ENCODE measurements around the gene GALNT2.

Gene GALNT2

GRCh38 chr1:230135726-230136125 lies 68.7 kb downstream of the GALNT2 start:
- Histone ChIP-seq H3K9ac (ENCODE audit: low read length) (no peak overlapping the region), H4K20me1 (ENCODE audit: low read depth, low read length) (no peaks in the 10 kb centered on the region), H3K9me3 (ENCODE audit: insufficient read depth, low read length) (no peaks in the 10 kb centered on the region), H3F3A (ENCODE audit: insufficient read depth) (no peaks in the 10 kb centered on the region), H3K4me2 (ENCODE audit: low read depth, low read length, poor library complexity, severe bottlenecking) (no peak overlapping the region), H3K4me3 (ENCODE audit: insufficient read depth, low read length, poor library complexity, severe bottlenecking) (no peak overlapping the region), H3K36me3 (ENCODE audit: low read length) (no peaks in the 10 kb centered on the region), H2AFZ (ENCODE audit: low read depth, low read length, severe bottlenecking) (no peak overlapping the region), H3K27me3 (ENCODE audit: low read length) (no peaks in the 10 kb centered on the region), H3K79me2 (ENCODE audit: insufficient read depth, low read length) (no peaks in the 10 kb centered on the region), H3K27ac (ENCODE audit: low read depth, low read length) (no peak overlapping the region), H3K9me2 (replicated peaks; ENCODE audit: insufficient read depth, low read length) (no peaks in the 10 kb centered on the region)
- TF ChIP-seq EZH2phosphoT487 (conservative IDR thresholded peaks at IDR 0.05; ENCODE audit: low read length) (no peak), CTCF (IDR thresholded peaks at IDR 0.05; ENCODE audit: insufficient read depth, low read length, poor library complexity, severe bottlenecking) (no peak)

- Histone ChIP-seq H3K9me3 (ENCODE audit: insufficient read depth, low read length) (no peaks in the 10 kb centered on the region), H3K27me3 (ENCODE audit: low read length) (no peaks in the 10 kb centered on the region), H2AFZ (ENCODE audit: low read depth, low read length, severe bottlenecking) (no peak overlapping the region), H3K79me2 (ENCODE audit: insufficient read depth, low read length) (no peaks in the 10 kb centered on the region), H3F3A (ENCODE audit: insufficient read depth) (no peaks in the 10 kb centered on the region), H4K20me1 (ENCODE audit: low read depth, low read length) (no peaks in the 10 kb centered on the region), H3K4me3 (ENCODE audit: insufficient read depth, low read length, poor library complexity, severe bottlenecking) (no peak overlapping the region), H3K27ac (ENCODE audit: low read depth, low read length) (no peak overlapping the region), H3K4me2 (ENCODE audit: low read depth, low read length, poor library complexity, severe bottlenecking) (no peak overlapping the region), H3K9ac (ENCODE audit: low read length) (no peak overlapping the region), H3K9me2 (replicated peaks; ENCODE audit: insufficient read depth, low read length) (no peaks in the 10 kb centered on the region), H3K36me3 (ENCODE audit: low read length) (no peaks in the 10 kb centered on the region)
- no peak for TF ChIP-seq CTCF (IDR thresholded peaks at IDR 0.05; ENCODE audit: insufficient read depth, low read length, poor library complexity, severe bottlenecking)
- no peak for TF ChIP-seq EZH2phosphoT487 (conservative IDR thresholded peaks at IDR 0.05; ENCODE audit: low read length)
These were observed 69.7 kb downstream of the GALNT2 start for GRCh38 chr1:230136453-230137336.

GRCh38 chr1:230137337-230137815 lies 70.3 kb downstream of the GALNT2 start:
- Histone ChIP-seq H2AFZ (ENCODE audit: low read depth, low read length, severe bottlenecking) (no peak overlapping the region), H3K27me3 (ENCODE audit: low read length) (no peaks in the 10 kb centered on the region), H3K9me2 (replicated peaks; ENCODE audit: insufficient read depth, low read length) (no peaks in the 10 kb centered on the region), H3K79me2 (ENCODE audit: insufficient read depth, low read length) (no peaks in the 10 kb centered on the region), H3F3A (ENCODE audit: insufficient read depth) (no peaks in the 10 kb centered on the region), H3K36me3 (ENCODE audit: low read length) (no peaks in the 10 kb centered on the region), H3K9ac (ENCODE audit: low read length) (no peak overlapping the region), H3K4me2 (ENCODE audit: low read depth, low read length, poor library complexity, severe bottlenecking) (no peak overlapping the region), H4K20me1 (ENCODE audit: low read depth, low read length) (no peaks in the 10 kb centered on the region), H3K27ac (ENCODE audit: low read depth, low read length) (no peak overlapping the region), H3K4me3 (ENCODE audit: insufficient read depth, low read length, poor library complexity, severe bottlenecking) (no peak overlapping the region), H3K9me3 (ENCODE audit: insufficient read depth, low read length) (no peaks in the 10 kb centered on the region)
- no peak for TF ChIP-seq CTCF (IDR thresholded peaks at IDR 0.05; ENCODE audit: insufficient read depth, low read length, poor library complexity, severe bottlenecking)
- TF ChIP-seq EZH2phosphoT487 (conservative IDR thresholded peaks at IDR 0.05; ENCODE audit: low read length): no peak
